GM23338 (cell line): ENCODE measurements around the gene CMSS1. TPM values are rescaled to one million over a fixed set of nuclear protein-coding genes. Genes with fewer than 3 reads are reported as not detected.

ENCODE experiments used
- ATAC-seq: fragments of 200-7000 bp; cut with Tn5 transposase; 3 replicates; pipeline ENCODE4 v1.9.1; 2020
- DNase-seq: peaks from one replicate; pipeline ENCODE4 v3.0.0-alpha.2; 2015; ENCODE audit warnings: low spot score
- H2AFZ ChIP-seq: fragments of 200-600 bp; sonication (generic); 2 replicates; pipeline ENCODE4 v1.8.0; 2016; ENCODE audit warnings: antibody characterized with exemption, mild to moderate bottlenecking, moderate library complexity
- H3F3A ChIP-seq: fragments of 200-600 bp; sonication (generic); replicated peaks from 2 replicates; pipeline ENCODE4 v1.8.0; 2017; ENCODE audit warnings: antibody characterized with exemption, mixed run types, low read depth
- H3K27ac ChIP-seq: fragments of 200-600 bp; sonication (generic); 2 replicates; pipeline ENCODE4 v1.6.1; 2016; ENCODE audit warnings: low read depth
- H3K27me3 ChIP-seq: fragments of 200-600 bp; sonication (generic); 2 replicates; pipeline ENCODE4 v1.8.0; 2016; ENCODE audit warnings: mild to moderate bottlenecking, mixed run types, moderate library complexity; ENCODE audit not compliant: insufficient read depth
- H3K36me3 ChIP-seq: fragments of 200-600 bp; sonication (generic); 2 replicates; pipeline ENCODE4 v1.8.0; 2016; ENCODE audit warnings: mild to moderate bottlenecking; ENCODE audit not compliant: insufficient read depth
- H3K4me1 ChIP-seq: fragments of 200-600 bp; sonication (generic); 2 replicates; pipeline ENCODE4 v1.8.0; 2016; ENCODE audit warnings: mild to moderate bottlenecking, moderate library complexity; ENCODE audit not compliant: insufficient read depth
- H3K4me2 ChIP-seq: fragments of 200-600 bp; sonication (generic); 2 replicates; pipeline ENCODE4 v1.7.1; 2017; ENCODE audit warnings: mixed run types
- H3K4me3 ChIP-seq: fragments of 200-600 bp; sonication (generic); 2 replicates; pipeline ENCODE4 v1.6.1; 2016; ENCODE audit warnings: mixed run types
- H3K79me2 ChIP-seq: fragments of 200-600 bp; sonication (generic); replicated peaks from 2 replicates; pipeline ENCODE4 v1.8.0; 2017; ENCODE audit warnings: mild to moderate bottlenecking; ENCODE audit not compliant: insufficient read depth
- H3K9me2 ChIP-seq: fragments of 200-600 bp; sonication (generic); 2 replicates; pipeline ENCODE4 v1.8.0; 2017; ENCODE audit not compliant: insufficient read depth
- H4K20me1 ChIP-seq: fragments of 200-600 bp; sonication (generic); replicated peaks from 2 replicates; pipeline ENCODE4 v1.8.0; 2017; ENCODE audit warnings: mild to moderate bottlenecking; ENCODE audit not compliant: insufficient read depth
- H3K27ac Mint-ChIP-seq: 2 replicates; pipeline ENCODE4 v1.8.0; 2020; ENCODE audit warnings: inconsistent platforms, mild to moderate bottlenecking, moderate library complexity, mixed read lengths
- H3K27me3 Mint-ChIP-seq: 3 replicates; pipeline ENCODE4 v1.8.0; 2022; ENCODE audit warnings: low read depth, mild to moderate bottlenecking, moderate library complexity, mixed read lengths, inconsistent platforms; ENCODE audit not compliant: insufficient read depth, poor library complexity
- H3K36me3 Mint-ChIP-seq: 3 replicates; pipeline ENCODE4 v1.8.0; 2021; ENCODE audit warnings: low read depth, mild to moderate bottlenecking, inconsistent platforms, moderate library complexity, mixed read lengths
- H3K4me1 Mint-ChIP-seq: 3 replicates; pipeline ENCODE4 v1.8.0; 2020; ENCODE audit warnings: mild to moderate bottlenecking, inconsistent platforms, mixed read lengths
- H3K4me3 Mint-ChIP-seq: 3 replicates; pipeline ENCODE4 v1.8.0; 2021; ENCODE audit warnings: moderate library complexity, mild to moderate bottlenecking, inconsistent platforms, mixed read lengths
- H3K9me3 Mint-ChIP-seq: 3 replicates; pipeline ENCODE4 v1.8.0; 2020; ENCODE audit warnings: moderate library complexity, mild to moderate bottlenecking, inconsistent platforms, mixed read lengths
- CREB1 ChIP-seq: fragments of 250-450 bp; sonication (Bioruptor Pico); IDR thresholded peaks from 2 replicates; pipeline ENCODE4 v1.5.0; 2020; ENCODE audit warnings: low read depth, mild to moderate bottlenecking, moderate library complexity
- EZH2 ChIP-seq: fragments of 200-600 bp; sonication (generic); IDR thresholded peaks from one replicate; pipeline ENCODE4 v1.8.0; 2017; ENCODE audit warnings: antibody characterized with exemption, mild to moderate bottlenecking, low read depth; ENCODE audit not compliant: unreplicated experiment
- EZH2phosphoT487 ChIP-seq: fragments of 200-600 bp; sonication (generic); IDR thresholded peaks from one replicate; pipeline ENCODE4 v1.8.1; 2018; ENCODE audit warnings: antibody characterized with exemption; ENCODE audit not compliant: unreplicated experiment
- JUNB ChIP-seq: IDR thresholded peaks from one replicate; pipeline ENCODE4 v1.6.1; 2016; ENCODE audit warnings: antibody characterized with exemption; ENCODE audit not compliant: unreplicated experiment
- NANOG ChIP-seq: IDR thresholded peaks from 2 replicates; pipeline ENCODE4 v1.6.1; 2016; ENCODE audit warnings: antibody characterized with exemption, borderline replicate concordance
- POLR2AphosphoS5 ChIP-seq: IDR thresholded peaks from 2 replicates; pipeline ENCODE4 v1.6.1; 2016; ENCODE audit warnings: antibody characterized with exemption, low read depth
- STAT1 ChIP-seq: IDR thresholded peaks from one replicate; pipeline ENCODE4 v1.6.1; 2016; ENCODE audit warnings: antibody characterized with exemption; ENCODE audit not compliant: unreplicated experiment
- ZNF114 ChIP-seq: fragments of 250-450 bp; sonication (Bioruptor Pico); IDR thresholded peaks from 2 replicates; pipeline ENCODE4 v1.5.0; 2020; ENCODE audit warnings: mild to moderate bottlenecking, moderate library complexity
- ZNF331 ChIP-seq: fragments of 250-450 bp; sonication (Bioruptor Pico); IDR thresholded peaks from 2 replicates; pipeline ENCODE4 v1.5.0; 2020; ENCODE audit warnings: low read depth, mild to moderate bottlenecking, moderate library complexity
- polyA plus RNA-seq: library from polyadenylated mRNA; unstranded; fragments of >200 nt; fragmentation: Nextera tagmentation; extraction: Ambion mirVana; gene quantifications from 2 replicates; pipeline ENCODE4 v1.2.1, GENCODE V29; 2016
- total RNA-seq: library from RNA; depleted of rRNA; stranded (reverse); fragments of >200 nt; shearing (Covaris generic); gene quantifications from 2 replicates; pipeline ENCODE4 v1.2.3, GENCODE V29; 2014
- TF ChIP-seq, protein P1 (sequence below): fragments of 250-450 bp; sonication (Bioruptor Pico); IDR thresholded peaks from 2 replicates; pipeline ENCODE4 v1.5.0; 2020; ENCODE audit warnings: mild to moderate bottlenecking, moderate library complexity
- TF ChIP-seq, protein P2 (sequence below): IDR thresholded peaks from 2 replicates; pipeline ENCODE4 v1.6.1; 2016; ENCODE audit warnings: antibody characterized with exemption
- TF ChIP-seq, protein P3 (sequence below), 2 experiments: fragments of 200-600 bp in 1 of 2; sonication (generic) in 1 of 2; conservative IDR thresholded peaks; 2 replicates each; pipeline versions ENCODE4 v1.5.1 to v1.6.1; 2016 to 2017; ENCODE audit warnings: antibody characterized with exemption in 2 of 2, low read depth in 2 of 2, mild to moderate bottlenecking in 2 of 2, moderate library complexity in 1 of 2

CMSS1 gene
- total and polyA plus RNA-seq, 2 experiments from 2014 or later = 39.4 to 187 TPM

DNA sequence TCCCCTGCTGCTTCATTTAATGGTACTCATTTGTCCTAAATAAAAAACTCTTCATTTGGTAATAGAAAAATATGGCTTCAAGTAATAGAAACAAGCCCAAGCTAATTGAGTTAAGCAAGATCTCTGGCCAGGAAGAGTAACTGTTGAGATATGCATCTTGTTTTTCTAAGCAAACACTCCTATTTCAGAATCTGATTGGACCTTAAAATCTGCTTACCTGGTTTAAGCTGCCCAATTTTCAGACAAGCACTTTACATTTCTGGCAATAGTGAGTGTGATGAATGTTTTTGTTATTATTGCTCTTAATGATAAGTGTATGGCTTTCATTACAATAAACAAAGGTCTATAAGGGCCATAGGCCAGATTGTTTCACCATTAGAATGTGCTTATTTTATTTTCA is 86.2 kb downstream of the CMSS1 start:
- no peaks in the 10 kb centered on the region; the same call in 1 of the 2 replicates for H4K20me1 ChIP-seq
- H3K27me3 ChIP-seq = no peaks in the 10 kb centered on the region
- H3K4me3 ChIP-seq = no peak overlapping the region
- no peak overlapping the region for H2AFZ ChIP-seq
- H3K36me3 Mint-ChIP-seq = no peaks in the 10 kb centered on the region
- H3K9me2 ChIP-seq = no peaks in the 10 kb centered on the region
- no peak for ATAC-seq
- no peak overlapping the region for H3K4me3 Mint-ChIP-seq
- H3K4me1 ChIP-seq = peaks cover 10% of the 10 kb centered on the region; the same call in 1 of the 2 replicates
- TF ChIP-seq EZH2phosphoT487 (no peak), STAT1 (no peak)
- H3K27ac Mint-ChIP-seq = no peak overlapping the region
- H3K4me1 Mint-ChIP-seq = peaks cover 22% of the 10 kb centered on the region; the same call in 2 of the 3 replicates
- H3K9me3 Mint-ChIP-seq = no peaks in the 10 kb centered on the region
- no peaks in the 10 kb centered on the region for H3K36me3 ChIP-seq
- H3K4me2 ChIP-seq = no peak overlapping the region
- H3F3A ChIP-seq = no peaks in the 10 kb centered on the region
- H3K27ac ChIP-seq = no peak overlapping the region
- H3K79me2 ChIP-seq = peaks cover 2% of the 10 kb centered on the region; the same call in 1 of the 2 replicates
- DNase-seq = no peak
- H3K27me3 Mint-ChIP-seq = no peaks in the 10 kb centered on the region

DNA sequence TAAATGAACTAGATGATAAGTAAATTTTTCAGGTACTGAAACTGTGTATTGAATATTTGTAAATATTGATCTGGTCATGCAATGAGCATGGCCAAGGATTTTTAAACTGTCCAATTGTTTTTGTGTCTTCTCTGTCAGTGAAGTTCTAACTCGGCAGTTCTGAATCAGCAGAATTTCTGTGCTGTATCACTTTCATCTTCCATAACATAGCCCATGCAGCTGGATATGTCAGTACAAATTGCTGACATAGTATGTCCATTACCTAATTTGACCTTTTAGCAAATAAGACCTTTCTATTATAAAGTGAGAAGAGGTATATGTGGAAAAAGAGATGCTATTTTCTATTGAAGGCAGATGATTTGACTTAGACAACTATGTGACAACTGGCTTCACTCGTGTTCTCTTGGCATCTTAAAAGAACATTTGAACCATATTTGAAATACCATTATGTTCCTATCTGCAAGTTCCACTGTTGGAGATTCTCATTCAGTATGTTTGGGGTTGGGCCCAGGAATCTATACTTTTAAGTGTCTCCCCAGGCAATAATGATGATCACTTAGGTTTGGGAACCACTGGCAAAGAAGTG is 90.4 kb downstream of the CMSS1 start:
- no peak overlapping the region for H3K27ac Mint-ChIP-seq
- no peaks in the 10 kb centered on the region for H3K9me3 Mint-ChIP-seq
- no peak for TF ChIP-seq CREB1 (CRISPR knock-in tag)
- TF ChIP-seq EZH2phosphoT487 = no peak
- TF ChIP-seq, protein P1, sequence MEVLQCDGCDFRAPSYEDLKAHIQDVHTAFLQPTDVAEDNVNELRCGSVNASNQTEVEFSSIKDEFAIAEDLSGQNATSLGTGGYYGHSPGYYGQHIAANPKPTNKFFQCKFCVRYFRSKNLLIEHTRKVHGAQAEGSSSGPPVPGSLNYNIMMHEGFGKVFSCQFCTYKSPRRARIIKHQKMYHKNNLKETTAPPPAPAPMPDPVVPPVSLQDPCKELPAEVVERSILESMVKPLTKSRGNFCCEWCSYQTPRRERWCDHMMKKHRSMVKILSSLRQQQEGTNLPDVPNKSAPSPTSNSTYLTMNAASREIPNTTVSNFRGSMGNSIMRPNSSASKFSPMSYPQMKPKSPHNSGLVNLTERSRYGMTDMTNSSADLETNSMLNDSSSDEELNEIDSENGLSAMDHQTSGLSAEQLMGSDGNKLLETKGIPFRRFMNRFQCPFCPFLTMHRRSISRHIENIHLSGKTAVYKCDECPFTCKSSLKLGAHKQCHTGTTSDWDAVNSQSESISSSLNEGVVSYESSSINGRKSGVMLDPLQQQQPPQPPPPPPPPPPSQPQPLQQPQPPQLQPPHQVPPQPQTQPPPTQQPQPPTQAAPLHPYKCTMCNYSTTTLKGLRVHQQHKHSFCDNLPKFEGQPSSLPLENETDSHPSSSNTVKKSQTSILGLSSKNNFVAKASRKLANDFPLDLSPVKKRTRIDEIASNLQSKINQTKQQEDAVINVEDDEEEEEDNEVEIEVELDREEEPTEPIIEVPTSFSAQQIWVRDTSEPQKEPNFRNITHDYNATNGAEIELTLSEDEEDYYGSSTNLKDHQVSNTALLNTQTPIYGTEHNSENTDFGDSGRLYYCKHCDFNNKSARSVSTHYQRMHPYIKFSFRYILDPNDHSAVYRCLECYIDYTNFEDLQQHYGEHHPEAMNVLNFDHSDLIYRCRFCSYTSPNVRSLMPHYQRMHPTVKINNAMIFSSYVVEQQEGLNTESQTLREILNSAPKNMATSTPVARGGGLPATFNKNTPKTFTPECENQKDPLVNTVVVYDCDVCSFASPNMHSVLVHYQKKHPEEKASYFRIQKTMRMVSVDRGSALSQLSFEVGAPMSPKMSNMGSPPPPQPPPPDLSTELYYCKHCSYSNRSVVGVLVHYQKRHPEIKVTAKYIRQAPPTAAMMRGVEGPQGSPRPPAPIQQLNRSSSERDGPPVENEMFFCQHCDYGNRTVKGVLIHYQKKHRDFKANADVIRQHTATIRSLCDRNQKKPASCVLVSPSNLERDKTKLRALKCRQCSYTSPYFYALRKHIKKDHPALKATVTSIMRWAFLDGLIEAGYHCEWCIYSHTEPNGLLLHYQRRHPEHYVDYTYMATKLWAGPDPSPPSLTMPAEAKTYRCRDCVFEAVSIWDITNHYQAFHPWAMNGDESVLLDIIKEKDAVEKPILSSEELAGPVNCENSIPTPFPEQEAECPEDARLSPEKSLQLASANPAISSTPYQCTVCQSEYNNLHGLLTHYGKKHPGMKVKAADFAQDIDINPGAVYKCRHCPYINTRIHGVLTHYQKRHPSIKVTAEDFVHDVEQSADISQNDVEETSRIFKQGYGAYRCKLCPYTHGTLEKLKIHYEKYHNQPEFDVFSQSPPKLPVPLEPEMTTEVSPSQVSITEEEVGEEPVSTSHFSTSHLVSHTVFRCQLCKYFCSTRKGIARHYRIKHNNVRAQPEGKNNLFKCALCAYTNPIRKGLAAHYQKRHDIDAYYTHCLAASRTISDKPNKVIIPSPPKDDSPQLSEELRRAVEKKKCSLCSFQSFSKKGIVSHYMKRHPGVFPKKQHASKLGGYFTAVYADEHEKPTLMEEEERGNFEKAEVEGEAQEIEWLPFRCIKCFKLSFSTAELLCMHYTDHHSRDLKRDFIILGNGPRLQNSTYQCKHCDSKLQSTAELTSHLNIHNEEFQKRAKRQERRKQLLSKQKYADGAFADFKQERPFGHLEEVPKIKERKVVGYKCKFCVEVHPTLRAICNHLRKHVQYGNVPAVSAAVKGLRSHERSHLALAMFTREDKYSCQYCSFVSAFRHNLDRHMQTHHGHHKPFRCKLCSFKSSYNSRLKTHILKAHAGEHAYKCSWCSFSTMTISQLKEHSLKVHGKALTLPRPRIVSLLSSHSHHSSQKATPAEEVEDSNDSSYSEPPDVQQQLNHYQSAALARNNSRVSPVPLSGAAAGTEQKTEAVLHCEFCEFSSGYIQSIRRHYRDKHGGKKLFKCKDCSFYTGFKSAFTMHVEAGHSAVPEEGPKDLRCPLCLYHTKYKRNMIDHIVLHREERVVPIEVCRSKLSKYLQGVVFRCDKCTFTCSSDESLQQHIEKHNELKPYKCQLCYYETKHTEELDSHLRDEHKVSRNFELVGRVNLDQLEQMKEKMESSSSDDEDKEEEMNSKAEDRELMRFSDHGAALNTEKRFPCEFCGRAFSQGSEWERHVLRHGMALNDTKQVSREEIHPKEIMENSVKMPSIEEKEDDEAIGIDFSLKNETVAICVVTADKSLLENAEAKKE (CRISPR knock-in tag) = no peak
- TF ChIP-seq NANOG = no peak
- TF ChIP-seq JUNB = no peak
- no peak for TF ChIP-seq POLR2AphosphoS5
- TF ChIP-seq, protein P2, sequence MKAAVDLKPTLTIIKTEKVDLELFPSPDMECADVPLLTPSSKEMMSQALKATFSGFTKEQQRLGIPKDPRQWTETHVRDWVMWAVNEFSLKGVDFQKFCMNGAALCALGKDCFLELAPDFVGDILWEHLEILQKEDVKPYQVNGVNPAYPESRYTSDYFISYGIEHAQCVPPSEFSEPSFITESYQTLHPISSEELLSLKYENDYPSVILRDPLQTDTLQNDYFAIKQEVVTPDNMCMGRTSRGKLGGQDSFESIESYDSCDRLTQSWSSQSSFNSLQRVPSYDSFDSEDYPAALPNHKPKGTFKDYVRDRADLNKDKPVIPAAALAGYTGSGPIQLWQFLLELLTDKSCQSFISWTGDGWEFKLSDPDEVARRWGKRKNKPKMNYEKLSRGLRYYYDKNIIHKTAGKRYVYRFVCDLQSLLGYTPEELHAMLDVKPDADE = no peak
- TF ChIP-seq EZH2 = no peak
- TF ChIP-seq STAT1 = no peak
- TF ChIP-seq, protein P3, sequence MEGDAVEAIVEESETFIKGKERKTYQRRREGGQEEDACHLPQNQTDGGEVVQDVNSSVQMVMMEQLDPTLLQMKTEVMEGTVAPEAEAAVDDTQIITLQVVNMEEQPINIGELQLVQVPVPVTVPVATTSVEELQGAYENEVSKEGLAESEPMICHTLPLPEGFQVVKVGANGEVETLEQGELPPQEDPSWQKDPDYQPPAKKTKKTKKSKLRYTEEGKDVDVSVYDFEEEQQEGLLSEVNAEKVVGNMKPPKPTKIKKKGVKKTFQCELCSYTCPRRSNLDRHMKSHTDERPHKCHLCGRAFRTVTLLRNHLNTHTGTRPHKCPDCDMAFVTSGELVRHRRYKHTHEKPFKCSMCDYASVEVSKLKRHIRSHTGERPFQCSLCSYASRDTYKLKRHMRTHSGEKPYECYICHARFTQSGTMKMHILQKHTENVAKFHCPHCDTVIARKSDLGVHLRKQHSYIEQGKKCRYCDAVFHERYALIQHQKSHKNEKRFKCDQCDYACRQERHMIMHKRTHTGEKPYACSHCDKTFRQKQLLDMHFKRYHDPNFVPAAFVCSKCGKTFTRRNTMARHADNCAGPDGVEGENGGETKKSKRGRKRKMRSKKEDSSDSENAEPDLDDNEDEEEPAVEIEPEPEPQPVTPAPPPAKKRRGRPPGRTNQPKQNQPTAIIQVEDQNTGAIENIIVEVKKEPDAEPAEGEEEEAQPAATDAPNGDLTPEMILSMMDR (conservative IDR thresholded peaks at IDR 0.05; ENCODE audit: low read depth in 2 of 2) = no peak
- TF ChIP-seq ZNF331 (CRISPR knock-in tag) = no peak
- no peak for TF ChIP-seq ZNF114

More for the DNA sequence above, 90.4 kb downstream of the CMSS1 start:
- Histone ChIP-seq H3K27me3 (no peaks in the 10 kb centered on the region), H4K20me1 (no peaks in the 10 kb centered on the region; the same call in 1 of the 2 replicates), H3K4me2 (no peak overlapping the region), H2AFZ (no peak overlapping the region), H3K36me3 (no peaks in the 10 kb centered on the region), H3K4me1 (peaks cover 25% of the 10 kb centered on the region), H3K79me2 (peaks cover 5% of the 10 kb centered on the region; the same call in 1 of the 2 replicates), H3K27ac (no peak overlapping the region), H3K9me2 (no peaks in the 10 kb centered on the region), H3F3A (no peaks in the 10 kb centered on the region), H3K4me3 (no peak overlapping the region)
- H3K4me3 Mint-ChIP-seq = no peak overlapping the region
- H3K36me3 Mint-ChIP-seq = no peaks in the 10 kb centered on the region
- DNase-seq (no peak), ATAC-seq (no peak)
- H3K27me3 Mint-ChIP-seq = no peaks in the 10 kb centered on the region
- H3K4me1 Mint-ChIP-seq = peaks cover 35% of the 10 kb centered on the region
